A549 (cell line): ENCODE results near the gene NINJ1. TPM values are rescaled to one million over a fixed set of nuclear protein-coding genes. Genes with fewer than 3 reads are reported as not detected.
A peak's percentile ranks its signal among the peaks of the same experiment; 100 is the strongest.

Experiments
- ATAC-seq, 2 experiments: fragments of 200-7000 bp in 1 of 2; fragments of >200 bp in 1 of 2; cut with Nextera tagmentation in 1 of 2; cut with Tn5 transposase in 1 of 2; 3 replicates each; pipeline versions ENCODE4 v1.8.0 to v1.9.1; 2018 to 2020; ENCODE audit warnings: mild to moderate bottlenecking in 1 of 2, moderate library complexity in 1 of 2
- CTCF ChIA-PET: fragments of 300-600 bp; sonication (Branson Sonifier 250); formaldehyde crosslinking; extraction: SDS; loops from one replicate; lab custom pipeline; 2021; ENCODE audit warnings: antibody characterized with exemption, inconsistent platforms; lab: Yijun Ruan, JAX
- POLR2A ChIA-PET: fragments of 350-600 bp; formaldehyde crosslinking; extraction: SDS; loops from one replicate; lab custom pipeline; 2021; ENCODE audit warnings: antibody characterized with exemption, inconsistent platforms; lab: Yijun Ruan, JAX
- DNase-seq, 2 experiments: peaks; one replicate each; pipeline versions ENCODE4 v3.0.0 to v3.0.0-alpha.2; 2011 to 2016; ENCODE audit warnings: low read depth in 1 of 2, low spot score in 1 of 2
- FAIRE-seq: peaks from 2 replicates; lab custom pipeline; 2011; peaks lifted over from hg19 to GRCh38; lab: Jason Lieb, UNC
- H3K27ac ChIP-seq, 2 experiments: fragments of >200 bp; sonication (Bioruptor Twin); formaldehyde crosslinking; 3 replicates each; pipeline ENCODE4 v1.5.1; 2016 to 2017
- H3K4me1 ChIP-seq: fragments of >200 bp; sonication (Bioruptor Twin); formaldehyde crosslinking; 3 replicates; pipeline ENCODE4 v1.6.1; 2016
- H3K4me2 ChIP-seq: fragments of >200 bp; sonication (Bioruptor Twin); formaldehyde crosslinking; 3 replicates; pipeline ENCODE4 v1.6.1; 2016
- H3K4me3 ChIP-seq: fragments of >200 bp; sonication (Bioruptor Twin); formaldehyde crosslinking; 3 replicates; pipeline ENCODE4 v1.5.1; 2016
- H3K9me3 ChIP-seq: fragments of >200 bp; sonication (Bioruptor Twin); formaldehyde crosslinking; 3 replicates; pipeline ENCODE4 v1.6.1; 2016
- ESRRA ChIP-seq: fragments of 150-350 bp; IDR thresholded peaks from 2 replicates; pipeline ENCODE4 v1.6.1; 2014; ENCODE audit warnings: mild to moderate bottlenecking, low read length, borderline replicate concordance
- FOSL2 ChIP-seq, 2 experiments: fragments of 450-650 bp in 1 of 2; fragments of >200 bp in 1 of 2; sonication (Bioruptor Twin) in 1 of 2; formaldehyde crosslinking; IDR thresholded peaks; 2 replicates each; pipeline versions ENCODE4 v1.5.0 to v1.6.1; 2016 to 2020; ENCODE audit warnings: mild to moderate bottlenecking in 1 of 2, moderate library complexity in 1 of 2
- JUN ChIP-seq, 2 experiments: fragments of >200 bp; sonication (Bioruptor Twin); formaldehyde crosslinking; IDR thresholded peaks; 2 replicates in 1 of 2; 3 replicates in 1 of 2; pipeline ENCODE4 v1.6.1; 2016 to 2017
- MAFK ChIP-seq: fragments of 450-650 bp; IDR thresholded peaks from 2 replicates; pipeline ENCODE4 v1.6.1; 2014; ENCODE audit not compliant: partially characterized antibody
- MAZ ChIP-seq: fragments of 150-350 bp; IDR thresholded peaks from 2 replicates; pipeline ENCODE4 v1.6.1; 2014; ENCODE audit warnings: antibody characterized with exemption, low read depth, low read length, borderline replicate concordance
- NFE2L2 ChIP-seq: fragments of 150-350 bp; conservative IDR thresholded peaks from 2 replicates; pipeline ENCODE4 v1.6.1; 2014; ENCODE audit warnings: low read length
- PHF8 ChIP-seq: fragments of 200-600 bp; sonication (generic); IDR thresholded peaks from 2 replicates; pipeline ENCODE4 v1.6.1; 2016; ENCODE audit warnings: low read depth, mild to moderate bottlenecking, antibody characterized with exemption, moderate library complexity, borderline replicate concordance
- POLR2A ChIP-seq: IDR thresholded peaks from 2 replicates; pipeline ENCODE4 v1.6.1; 2012; ENCODE audit warnings: mild to moderate bottlenecking, low read length
- RCOR1 ChIP-seq: fragments of 150-350 bp; IDR thresholded peaks from 2 replicates; pipeline ENCODE4 v1.6.1; 2014; ENCODE audit warnings: antibody characterized with exemption, low read length, low read depth
- SREBF2 ChIP-seq: fragments of 450-650 bp; IDR thresholded peaks from 2 replicates; pipeline ENCODE4 v1.6.1; 2014; ENCODE audit warnings: mild to moderate bottlenecking, moderate library complexity
- ZSCAN20 ChIP-seq: fragments of 250-450 bp; sonication (Bioruptor Pico); IDR thresholded peaks from 2 replicates; pipeline ENCODE4 v1.8.0; 2022; ENCODE audit warnings: mild to moderate bottlenecking, moderate library complexity
- WGBS: methylation state at CpG from one replicate; pipeline ENCODE4 v1.1.6; 2017; ENCODE audit errors: missing lambda C conversion rate; 5-methylcytosine and 5-hydroxymethylcytosine counted together
- polyA plus RNA-seq, 4 experiments: library from polyadenylated mRNA; depleted of rRNA in 3 of 4; stranded (reverse); fragments of >200 nt; fragmentation: RNase III in 1 of 4; extraction: RNeasy Plus Mini Kit Qiagen cat#74134 plus additional on column Dnase treatment in 1 of 4; gene quantifications; 2 replicates in 3 of 4; 3 replicates in 1 of 4; pipeline ENCODE4 v1.2.3, GENCODE V29; 2011 to 2017
- TF ChIP-seq, protein P1 (sequence below): fragments of 200-600 bp; sonication (generic); IDR thresholded peaks from 2 replicates; pipeline ENCODE4 v1.6.1; 2016; ENCODE audit warnings: antibody characterized with exemption, mild to moderate bottlenecking, moderate library complexity
- TF ChIP-seq, protein P2 (sequence below): IDR thresholded peaks from 2 replicates; pipeline ENCODE4 v1.6.1; 2012
- TF ChIP-seq, protein P3 (sequence below): IDR thresholded peaks from 2 replicates; pipeline ENCODE4 v1.6.1; 2012; ENCODE audit warnings: low read depth, borderline replicate concordance
- TF ChIP-seq, protein P4 (sequence below): fragments of >200 bp; sonication (Bioruptor Twin); formaldehyde crosslinking; IDR thresholded peaks from 3 replicates; pipeline ENCODE4 v1.6.1; 2016
- TF ChIP-seq, protein P5 (sequence below): fragments of 250-450 bp; sonication (Bioruptor Pico); IDR thresholded peaks from 2 replicates; pipeline ENCODE4 v1.5.0; 2020; ENCODE audit warnings: low read depth, mild to moderate bottlenecking, moderate library complexity

The NINJ1 gene
- polyA plus RNA-seq, 2 of the 4 experiments (the other 2 are of a cell fraction) = 27.0 to 60.4 TPM

DNA sequence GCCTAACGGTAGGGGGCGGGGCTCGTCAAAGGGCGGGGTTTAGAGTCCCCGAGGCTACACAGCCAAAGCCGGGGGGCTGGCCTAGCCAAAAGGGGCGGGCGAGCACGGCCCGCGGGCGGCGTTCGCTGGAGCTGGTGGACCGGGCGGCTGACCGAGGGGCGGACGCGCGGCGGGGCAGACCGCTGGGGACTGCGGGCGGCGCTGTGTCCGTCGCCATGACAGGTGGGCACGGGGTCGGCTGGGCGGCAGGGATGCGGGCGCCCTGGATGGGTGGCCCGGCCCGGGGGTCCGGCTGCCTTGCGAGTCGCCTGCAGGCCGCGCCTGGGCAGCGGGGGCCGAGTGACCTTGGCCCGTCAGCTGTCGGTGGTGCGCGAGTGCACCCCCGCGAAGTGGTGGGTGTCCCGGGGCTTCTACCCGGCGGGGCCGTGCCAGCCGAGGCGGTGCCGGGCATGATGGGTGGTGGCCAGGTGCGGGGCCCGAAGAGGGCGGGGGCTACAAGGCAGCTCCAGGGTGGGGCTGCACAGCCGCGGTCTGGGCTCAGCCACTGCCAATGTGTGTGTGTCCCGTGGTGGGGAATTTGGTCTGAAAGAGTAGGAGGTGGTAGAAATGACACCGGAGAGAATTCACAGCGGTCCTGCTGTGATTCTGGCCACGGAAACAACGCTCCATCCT, 37.8 kb downstream of the NINJ1 start, which contains the start of gene CARD19 (continued):
- no peak for TF ChIP-seq SREBF2
- TF ChIP-seq, all 56 proteins: peak for 3

DNA sequence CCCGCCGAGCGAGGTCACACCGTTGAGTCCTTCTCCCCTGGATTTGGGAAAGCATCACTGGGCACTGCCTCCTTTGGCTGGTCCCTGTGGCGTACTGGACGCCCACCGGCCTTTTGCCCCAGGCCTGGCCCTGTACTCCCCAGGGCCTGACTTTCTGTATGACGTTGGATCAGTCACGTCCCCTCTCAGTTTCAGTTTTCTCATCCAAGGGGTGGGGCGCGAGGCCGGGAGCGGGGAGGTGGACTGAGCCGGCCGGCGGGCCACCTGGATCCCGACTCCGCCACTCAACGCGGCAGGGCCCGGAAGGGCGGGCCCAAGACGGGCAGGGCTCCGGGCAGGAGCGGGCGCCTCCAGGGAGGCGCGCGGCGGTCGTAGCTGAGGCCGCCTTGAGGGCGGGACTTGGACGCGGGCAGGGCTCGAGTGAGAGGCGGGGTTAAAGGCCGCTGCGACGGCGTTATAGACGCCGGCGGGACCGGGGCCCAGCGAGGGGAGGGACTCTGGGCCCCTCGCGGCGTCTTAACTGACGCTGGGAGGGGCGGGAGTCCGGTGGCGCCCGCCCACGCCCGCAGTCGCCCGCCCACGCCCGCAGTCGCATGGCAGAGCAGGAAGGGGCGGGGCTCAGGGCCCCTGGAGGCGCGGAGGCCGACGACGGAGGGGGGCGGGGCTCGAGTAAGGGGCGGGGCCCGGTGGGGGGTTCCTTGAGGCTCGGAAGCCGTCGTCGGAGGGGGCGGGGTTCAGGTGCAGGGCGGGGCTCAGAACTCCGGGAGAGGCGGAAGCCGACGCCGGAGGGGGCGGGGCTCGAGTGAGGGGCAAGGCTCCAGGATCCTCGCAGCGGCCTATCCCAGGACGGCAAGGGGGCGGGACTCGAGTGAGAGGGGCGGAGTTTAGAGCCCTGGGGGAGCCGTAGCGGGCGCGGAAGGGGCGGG, 38.6 kb downstream of the NINJ1 start:
- CTCF ChIA-PET = interaction anchor here (0.7 to 4.4 kb wide), 5 partner anchors 10 to 92 kb away, joined by 3 to 47 read pairs (median 4); no protein-coding TSS in a partner anchor
- TF ChIP-seq ESRRA (0 out of 2 replicates have a peak, but pooled peaks have one; percentile 28), MAFK (no peak), NFE2L2 (no peak), ZSCAN20 (CRISPR knock-in tag) (no peak), FOSL2 (IDR thresholded peaks at IDR 0.05) (no peak), FOSL2 (CRISPR knock-in tag; IDR thresholded peaks at IDR 0.05) (0 out of 2 replicates have a peak, but pooled peaks have one; percentile 18), PHF8 (peak; percentile 59; the same call in 1 of the 2 replicates), JUN (IDR thresholded peaks at IDR 0.05) (peak in 1 of 2 experiments; percentile 60; a peak in 3 of 5 replicates), POLR2A (peak; percentile 83), RCOR1 (no peak), MAZ (no peak)
- TF ChIP-seq, protein P1, sequence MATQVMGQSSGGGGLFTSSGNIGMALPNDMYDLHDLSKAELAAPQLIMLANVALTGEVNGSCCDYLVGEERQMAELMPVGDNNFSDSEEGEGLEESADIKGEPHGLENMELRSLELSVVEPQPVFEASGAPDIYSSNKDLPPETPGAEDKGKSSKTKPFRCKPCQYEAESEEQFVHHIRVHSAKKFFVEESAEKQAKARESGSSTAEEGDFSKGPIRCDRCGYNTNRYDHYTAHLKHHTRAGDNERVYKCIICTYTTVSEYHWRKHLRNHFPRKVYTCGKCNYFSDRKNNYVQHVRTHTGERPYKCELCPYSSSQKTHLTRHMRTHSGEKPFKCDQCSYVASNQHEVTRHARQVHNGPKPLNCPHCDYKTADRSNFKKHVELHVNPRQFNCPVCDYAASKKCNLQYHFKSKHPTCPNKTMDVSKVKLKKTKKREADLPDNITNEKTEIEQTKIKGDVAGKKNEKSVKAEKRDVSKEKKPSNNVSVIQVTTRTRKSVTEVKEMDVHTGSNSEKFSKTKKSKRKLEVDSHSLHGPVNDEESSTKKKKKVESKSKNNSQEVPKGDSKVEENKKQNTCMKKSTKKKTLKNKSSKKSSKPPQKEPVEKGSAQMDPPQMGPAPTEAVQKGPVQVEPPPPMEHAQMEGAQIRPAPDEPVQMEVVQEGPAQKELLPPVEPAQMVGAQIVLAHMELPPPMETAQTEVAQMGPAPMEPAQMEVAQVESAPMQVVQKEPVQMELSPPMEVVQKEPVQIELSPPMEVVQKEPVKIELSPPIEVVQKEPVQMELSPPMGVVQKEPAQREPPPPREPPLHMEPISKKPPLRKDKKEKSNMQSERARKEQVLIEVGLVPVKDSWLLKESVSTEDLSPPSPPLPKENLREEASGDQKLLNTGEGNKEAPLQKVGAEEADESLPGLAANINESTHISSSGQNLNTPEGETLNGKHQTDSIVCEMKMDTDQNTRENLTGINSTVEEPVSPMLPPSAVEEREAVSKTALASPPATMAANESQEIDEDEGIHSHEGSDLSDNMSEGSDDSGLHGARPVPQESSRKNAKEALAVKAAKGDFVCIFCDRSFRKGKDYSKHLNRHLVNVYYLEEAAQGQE = peak; percentile 72
- TF ChIP-seq, protein P2, sequence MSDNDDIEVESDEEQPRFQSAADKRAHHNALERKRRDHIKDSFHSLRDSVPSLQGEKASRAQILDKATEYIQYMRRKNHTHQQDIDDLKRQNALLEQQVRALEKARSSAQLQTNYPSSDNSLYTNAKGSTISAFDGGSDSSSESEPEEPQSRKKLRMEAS = peak; percentile 70
- TF ChIP-seq, protein P3, sequence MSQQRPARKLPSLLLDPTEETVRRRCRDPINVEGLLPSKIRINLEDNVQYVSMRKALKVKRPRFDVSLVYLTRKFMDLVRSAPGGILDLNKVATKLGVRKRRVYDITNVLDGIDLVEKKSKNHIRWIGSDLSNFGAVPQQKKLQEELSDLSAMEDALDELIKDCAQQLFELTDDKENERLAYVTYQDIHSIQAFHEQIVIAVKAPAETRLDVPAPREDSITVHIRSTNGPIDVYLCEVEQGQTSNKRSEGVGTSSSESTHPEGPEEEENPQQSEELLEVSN = peak; percentile 49; the same call in 1 of the 2 replicates
- TF ChIP-seq, protein P4, sequence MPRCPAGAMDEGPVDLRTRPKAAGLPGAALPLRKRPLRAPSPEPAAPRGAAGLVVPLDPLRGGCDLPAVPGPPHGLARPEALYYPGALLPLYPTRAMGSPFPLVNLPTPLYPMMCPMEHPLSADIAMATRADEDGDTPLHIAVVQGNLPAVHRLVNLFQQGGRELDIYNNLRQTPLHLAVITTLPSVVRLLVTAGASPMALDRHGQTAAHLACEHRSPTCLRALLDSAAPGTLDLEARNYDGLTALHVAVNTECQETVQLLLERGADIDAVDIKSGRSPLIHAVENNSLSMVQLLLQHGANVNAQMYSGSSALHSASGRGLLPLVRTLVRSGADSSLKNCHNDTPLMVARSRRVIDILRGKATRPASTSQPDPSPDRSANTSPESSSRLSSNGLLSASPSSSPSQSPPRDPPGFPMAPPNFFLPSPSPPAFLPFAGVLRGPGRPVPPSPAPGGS = 0 out of 3 replicates have a peak, but pooled peaks have one; percentile 28
- TF ChIP-seq, protein P5, sequence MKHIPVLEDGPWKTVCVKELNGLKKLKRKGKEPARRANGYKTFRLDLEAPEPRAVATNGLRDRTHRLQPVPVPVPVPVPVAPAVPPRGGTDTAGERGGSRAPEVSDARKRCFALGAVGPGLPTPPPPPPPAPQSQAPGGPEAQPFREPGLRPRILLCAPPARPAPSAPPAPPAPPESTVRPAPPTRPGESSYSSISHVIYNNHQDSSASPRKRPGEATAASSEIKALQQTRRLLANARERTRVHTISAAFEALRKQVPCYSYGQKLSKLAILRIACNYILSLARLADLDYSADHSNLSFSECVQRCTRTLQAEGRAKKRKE (CRISPR knock-in tag) = no peak
- H3K27ac ChIP-seq = peak overlapping the region; percentile 98 to 99
- H3K4me1 ChIP-seq = peaks cover 64% of the 10 kb centered on the region
- 20% methylated on average over 9 of the region's 95 CpGs for WGBS
- POLR2A ChIA-PET = interaction anchor here (0.6 to 2.1 kb wide), 9 partner anchors 14 to 471 kb away, joined by 3 to 12 read pairs (median 3); no protein-coding TSS in a partner anchor
- peak overlapping the region; percentile 57 for H3K4me3 ChIP-seq
- DNase-seq (peak; percentile 91 to 98), FAIRE-seq (no peak), ATAC-seq (peak; percentile 55 to 89)
- H3K4me2 ChIP-seq = peak overlapping the region; percentile 99
- H3K9me3 ChIP-seq = peaks cover 8% of the 10 kb centered on the region
